Measurements from ENCODE around the gene TMOD3. TPM values are rescaled to one million over a fixed set of nuclear protein-coding genes. Genes with fewer than 3 reads are reported as not detected.

TMOD3 gene
- total and polyA plus RNA-seq, 2 experiments from 2014 or later: 26.1 to 29.9 TPM

- TF ChIP-seq, protein P1, sequence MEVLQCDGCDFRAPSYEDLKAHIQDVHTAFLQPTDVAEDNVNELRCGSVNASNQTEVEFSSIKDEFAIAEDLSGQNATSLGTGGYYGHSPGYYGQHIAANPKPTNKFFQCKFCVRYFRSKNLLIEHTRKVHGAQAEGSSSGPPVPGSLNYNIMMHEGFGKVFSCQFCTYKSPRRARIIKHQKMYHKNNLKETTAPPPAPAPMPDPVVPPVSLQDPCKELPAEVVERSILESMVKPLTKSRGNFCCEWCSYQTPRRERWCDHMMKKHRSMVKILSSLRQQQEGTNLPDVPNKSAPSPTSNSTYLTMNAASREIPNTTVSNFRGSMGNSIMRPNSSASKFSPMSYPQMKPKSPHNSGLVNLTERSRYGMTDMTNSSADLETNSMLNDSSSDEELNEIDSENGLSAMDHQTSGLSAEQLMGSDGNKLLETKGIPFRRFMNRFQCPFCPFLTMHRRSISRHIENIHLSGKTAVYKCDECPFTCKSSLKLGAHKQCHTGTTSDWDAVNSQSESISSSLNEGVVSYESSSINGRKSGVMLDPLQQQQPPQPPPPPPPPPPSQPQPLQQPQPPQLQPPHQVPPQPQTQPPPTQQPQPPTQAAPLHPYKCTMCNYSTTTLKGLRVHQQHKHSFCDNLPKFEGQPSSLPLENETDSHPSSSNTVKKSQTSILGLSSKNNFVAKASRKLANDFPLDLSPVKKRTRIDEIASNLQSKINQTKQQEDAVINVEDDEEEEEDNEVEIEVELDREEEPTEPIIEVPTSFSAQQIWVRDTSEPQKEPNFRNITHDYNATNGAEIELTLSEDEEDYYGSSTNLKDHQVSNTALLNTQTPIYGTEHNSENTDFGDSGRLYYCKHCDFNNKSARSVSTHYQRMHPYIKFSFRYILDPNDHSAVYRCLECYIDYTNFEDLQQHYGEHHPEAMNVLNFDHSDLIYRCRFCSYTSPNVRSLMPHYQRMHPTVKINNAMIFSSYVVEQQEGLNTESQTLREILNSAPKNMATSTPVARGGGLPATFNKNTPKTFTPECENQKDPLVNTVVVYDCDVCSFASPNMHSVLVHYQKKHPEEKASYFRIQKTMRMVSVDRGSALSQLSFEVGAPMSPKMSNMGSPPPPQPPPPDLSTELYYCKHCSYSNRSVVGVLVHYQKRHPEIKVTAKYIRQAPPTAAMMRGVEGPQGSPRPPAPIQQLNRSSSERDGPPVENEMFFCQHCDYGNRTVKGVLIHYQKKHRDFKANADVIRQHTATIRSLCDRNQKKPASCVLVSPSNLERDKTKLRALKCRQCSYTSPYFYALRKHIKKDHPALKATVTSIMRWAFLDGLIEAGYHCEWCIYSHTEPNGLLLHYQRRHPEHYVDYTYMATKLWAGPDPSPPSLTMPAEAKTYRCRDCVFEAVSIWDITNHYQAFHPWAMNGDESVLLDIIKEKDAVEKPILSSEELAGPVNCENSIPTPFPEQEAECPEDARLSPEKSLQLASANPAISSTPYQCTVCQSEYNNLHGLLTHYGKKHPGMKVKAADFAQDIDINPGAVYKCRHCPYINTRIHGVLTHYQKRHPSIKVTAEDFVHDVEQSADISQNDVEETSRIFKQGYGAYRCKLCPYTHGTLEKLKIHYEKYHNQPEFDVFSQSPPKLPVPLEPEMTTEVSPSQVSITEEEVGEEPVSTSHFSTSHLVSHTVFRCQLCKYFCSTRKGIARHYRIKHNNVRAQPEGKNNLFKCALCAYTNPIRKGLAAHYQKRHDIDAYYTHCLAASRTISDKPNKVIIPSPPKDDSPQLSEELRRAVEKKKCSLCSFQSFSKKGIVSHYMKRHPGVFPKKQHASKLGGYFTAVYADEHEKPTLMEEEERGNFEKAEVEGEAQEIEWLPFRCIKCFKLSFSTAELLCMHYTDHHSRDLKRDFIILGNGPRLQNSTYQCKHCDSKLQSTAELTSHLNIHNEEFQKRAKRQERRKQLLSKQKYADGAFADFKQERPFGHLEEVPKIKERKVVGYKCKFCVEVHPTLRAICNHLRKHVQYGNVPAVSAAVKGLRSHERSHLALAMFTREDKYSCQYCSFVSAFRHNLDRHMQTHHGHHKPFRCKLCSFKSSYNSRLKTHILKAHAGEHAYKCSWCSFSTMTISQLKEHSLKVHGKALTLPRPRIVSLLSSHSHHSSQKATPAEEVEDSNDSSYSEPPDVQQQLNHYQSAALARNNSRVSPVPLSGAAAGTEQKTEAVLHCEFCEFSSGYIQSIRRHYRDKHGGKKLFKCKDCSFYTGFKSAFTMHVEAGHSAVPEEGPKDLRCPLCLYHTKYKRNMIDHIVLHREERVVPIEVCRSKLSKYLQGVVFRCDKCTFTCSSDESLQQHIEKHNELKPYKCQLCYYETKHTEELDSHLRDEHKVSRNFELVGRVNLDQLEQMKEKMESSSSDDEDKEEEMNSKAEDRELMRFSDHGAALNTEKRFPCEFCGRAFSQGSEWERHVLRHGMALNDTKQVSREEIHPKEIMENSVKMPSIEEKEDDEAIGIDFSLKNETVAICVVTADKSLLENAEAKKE (CRISPR knock-in tag; IDR thresholded peaks at IDR 0.05): no peak
- TF ChIP-seq EZH2phosphoT487 (IDR thresholded peaks at IDR 0.05; ENCODE audit: unreplicated experiment) (no peak), NANOG (IDR thresholded peaks at IDR 0.05; ENCODE audit: borderline replicate concordance) (no peak)
- TF ChIP-seq, protein P2, sequence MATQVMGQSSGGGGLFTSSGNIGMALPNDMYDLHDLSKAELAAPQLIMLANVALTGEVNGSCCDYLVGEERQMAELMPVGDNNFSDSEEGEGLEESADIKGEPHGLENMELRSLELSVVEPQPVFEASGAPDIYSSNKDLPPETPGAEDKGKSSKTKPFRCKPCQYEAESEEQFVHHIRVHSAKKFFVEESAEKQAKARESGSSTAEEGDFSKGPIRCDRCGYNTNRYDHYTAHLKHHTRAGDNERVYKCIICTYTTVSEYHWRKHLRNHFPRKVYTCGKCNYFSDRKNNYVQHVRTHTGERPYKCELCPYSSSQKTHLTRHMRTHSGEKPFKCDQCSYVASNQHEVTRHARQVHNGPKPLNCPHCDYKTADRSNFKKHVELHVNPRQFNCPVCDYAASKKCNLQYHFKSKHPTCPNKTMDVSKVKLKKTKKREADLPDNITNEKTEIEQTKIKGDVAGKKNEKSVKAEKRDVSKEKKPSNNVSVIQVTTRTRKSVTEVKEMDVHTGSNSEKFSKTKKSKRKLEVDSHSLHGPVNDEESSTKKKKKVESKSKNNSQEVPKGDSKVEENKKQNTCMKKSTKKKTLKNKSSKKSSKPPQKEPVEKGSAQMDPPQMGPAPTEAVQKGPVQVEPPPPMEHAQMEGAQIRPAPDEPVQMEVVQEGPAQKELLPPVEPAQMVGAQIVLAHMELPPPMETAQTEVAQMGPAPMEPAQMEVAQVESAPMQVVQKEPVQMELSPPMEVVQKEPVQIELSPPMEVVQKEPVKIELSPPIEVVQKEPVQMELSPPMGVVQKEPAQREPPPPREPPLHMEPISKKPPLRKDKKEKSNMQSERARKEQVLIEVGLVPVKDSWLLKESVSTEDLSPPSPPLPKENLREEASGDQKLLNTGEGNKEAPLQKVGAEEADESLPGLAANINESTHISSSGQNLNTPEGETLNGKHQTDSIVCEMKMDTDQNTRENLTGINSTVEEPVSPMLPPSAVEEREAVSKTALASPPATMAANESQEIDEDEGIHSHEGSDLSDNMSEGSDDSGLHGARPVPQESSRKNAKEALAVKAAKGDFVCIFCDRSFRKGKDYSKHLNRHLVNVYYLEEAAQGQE (IDR thresholded peaks at IDR 0.05; ENCODE audit: unreplicated experiment): no peak
Observed at GRCh38 chr15:51935466-51936104, 106.1 kb downstream of the TMOD3 start (continued).

- Histone ChIP-seq H3K27ac (ENCODE audit: low read depth) (peak overlapping the region; percentile 18; the same call in 1 of the 2 replicates), H3K79me2 (replicated peaks; ENCODE audit: insufficient read depth) (no peaks in the 10 kb centered on the region), H2AFZ (no peak overlapping the region), H4K20me1 (replicated peaks; ENCODE audit: insufficient read depth) (peaks cover 9% of the 10 kb centered on the region; the same call in 1 of the 2 replicates), H3K4me3 (no peak overlapping the region), H3K9me2 (ENCODE audit: insufficient read depth) (no peaks in the 10 kb centered on the region), H3K36me3 (ENCODE audit: insufficient read depth) (peaks cover 7% of the 10 kb centered on the region), H3K4me1 (ENCODE audit: insufficient read depth) (peaks cover 3% of the 10 kb centered on the region), H3K27me3 (ENCODE audit: insufficient read depth) (no peaks in the 10 kb centered on the region), H3K4me2 (no peak overlapping the region), H3F3A (replicated peaks; ENCODE audit: low read depth) (0 out of 2 replicates have a peak, but pooled peaks cover 3% of the 10 kb centered on the region)
- Mint-ChIP-seq H3K27ac (no peak overlapping the region), H3K27me3 (ENCODE audit: insufficient read depth, low read depth, poor library complexity) (peaks cover 9% of the 10 kb centered on the region), H3K4me3 (peak overlapping the region; percentile 75), H3K9me3 (no peaks in the 10 kb centered on the region), H3K36me3 (ENCODE audit: low read depth) (peaks cover 19% of the 10 kb centered on the region), H3K4me1 (peaks cover 8% of the 10 kb centered on the region; the same call in 2 of the 3 replicates)
- DNase-seq (ENCODE audit: low spot score) (peak; percentile 51), ATAC-seq (peak; percentile 77)
- TF ChIP-seq ZNF331 (CRISPR knock-in tag; IDR thresholded peaks at IDR 0.05; ENCODE audit: low read depth): no peak
- TF ChIP-seq, protein P3, sequence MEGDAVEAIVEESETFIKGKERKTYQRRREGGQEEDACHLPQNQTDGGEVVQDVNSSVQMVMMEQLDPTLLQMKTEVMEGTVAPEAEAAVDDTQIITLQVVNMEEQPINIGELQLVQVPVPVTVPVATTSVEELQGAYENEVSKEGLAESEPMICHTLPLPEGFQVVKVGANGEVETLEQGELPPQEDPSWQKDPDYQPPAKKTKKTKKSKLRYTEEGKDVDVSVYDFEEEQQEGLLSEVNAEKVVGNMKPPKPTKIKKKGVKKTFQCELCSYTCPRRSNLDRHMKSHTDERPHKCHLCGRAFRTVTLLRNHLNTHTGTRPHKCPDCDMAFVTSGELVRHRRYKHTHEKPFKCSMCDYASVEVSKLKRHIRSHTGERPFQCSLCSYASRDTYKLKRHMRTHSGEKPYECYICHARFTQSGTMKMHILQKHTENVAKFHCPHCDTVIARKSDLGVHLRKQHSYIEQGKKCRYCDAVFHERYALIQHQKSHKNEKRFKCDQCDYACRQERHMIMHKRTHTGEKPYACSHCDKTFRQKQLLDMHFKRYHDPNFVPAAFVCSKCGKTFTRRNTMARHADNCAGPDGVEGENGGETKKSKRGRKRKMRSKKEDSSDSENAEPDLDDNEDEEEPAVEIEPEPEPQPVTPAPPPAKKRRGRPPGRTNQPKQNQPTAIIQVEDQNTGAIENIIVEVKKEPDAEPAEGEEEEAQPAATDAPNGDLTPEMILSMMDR (conservative IDR thresholded peaks at IDR 0.05; ENCODE audit: low read depth in 2 of 2): peak; percentile 54 to 56
Observed at GRCh38 chr15:51936105-51936478, 106.6 kb downstream of the TMOD3 start.

Measured in GM23338 (cell line).